Stimulated activated CD8-positive, alpha-beta memory T cell treated with anti-CD3 and anti-CD28 coated beads, Interleukin-15, amount 100 ng/mL, for 24 hours (primary cell): ENCODE results near the gene SLITRK2.

ENCODE experiments used
- DNase-seq: peaks from one replicate; pipeline ENCODE4 v3.0.0-alpha.2; 2020; ENCODE audit warnings: low read depth

The SLITRK2 gene

DNA sequence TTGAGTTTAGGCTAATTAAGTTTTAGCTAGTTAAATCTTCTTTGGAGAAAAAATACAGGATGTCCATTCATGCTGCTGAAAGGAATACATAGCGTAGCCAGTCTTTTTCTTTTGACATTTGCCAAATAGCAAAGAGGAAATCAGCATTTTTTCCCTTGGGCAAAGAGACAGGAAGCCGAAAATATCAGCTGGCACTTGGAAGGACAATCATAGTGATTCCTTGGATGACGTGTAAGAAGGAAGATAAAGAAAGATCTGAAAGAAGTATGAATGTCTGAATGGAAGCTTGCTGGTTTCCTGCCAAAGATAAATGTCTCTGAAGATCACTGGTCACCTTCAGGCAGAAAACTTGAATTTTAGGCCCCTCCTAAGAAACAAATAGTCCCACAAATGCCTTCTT lies 44.2 kb downstream of the SLITRK2 start:
- DNase-seq = no peak

DNA sequence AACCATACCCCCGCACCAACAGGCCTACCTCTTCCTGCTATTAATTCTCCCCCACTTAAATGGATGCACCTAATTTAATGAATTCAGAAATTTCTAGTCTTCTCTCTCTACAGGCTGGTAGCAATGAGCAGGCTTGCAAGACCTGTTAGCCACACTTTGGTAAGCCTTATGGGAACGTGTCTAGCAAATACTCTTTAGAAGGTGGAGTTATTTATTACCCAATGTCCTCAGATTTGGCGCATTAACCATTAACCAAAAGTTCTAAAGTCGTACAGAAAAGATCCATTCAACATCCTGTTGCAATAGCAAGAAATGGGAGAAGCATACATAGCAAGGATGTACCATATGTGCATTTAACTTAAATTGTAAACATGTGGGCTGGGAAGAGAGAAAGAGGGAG lies 47.5 kb downstream of the SLITRK2 start:
- DNase-seq = no peak
